MCF 10A (cell line): ENCODE data around the gene DGKH. TPM values are rescaled to one million over a fixed set of nuclear protein-coding genes. Genes with fewer than 3 reads are reported as not detected.

ENCODE experiments used
- BruUV-seq: library from RNA; stranded (reverse); fragments of 400-500 nt; replicated peaks from 2 replicates; lab custom pipeline; 2021; lab: Mats Ljungman, UMichigan
- CTCF ChIA-PET: fragments of 300-600 bp; sonication (Branson Sonifier 250); formaldehyde crosslinking; extraction: SDS; loops from one replicate; lab custom pipeline; 2021; ENCODE audit warnings: antibody characterized with exemption, inconsistent platforms; lab: Yijun Ruan, JAX
- POLR2A ChIA-PET: fragments of 300-600, 350-650 bp; sonication (Branson Sonifier 250); formaldehyde crosslinking; extraction: SDS; loops from one replicate; lab custom pipeline; 2020; ENCODE audit warnings: antibody characterized with exemption, inconsistent platforms; lab: Yijun Ruan, JAX
- DNase-seq: peaks from one replicate; pipeline ENCODE4 v3.0.0-alpha.2; 2018; ENCODE audit not compliant: unreplicated experiment
- H3K27ac Mint-ChIP-seq: one replicate; pipeline ENCODE4 v1.8.0; 2022; ENCODE audit warnings: mild to moderate bottlenecking, low read depth, mixed read lengths; ENCODE audit not compliant: unreplicated experiment
- H3K27me3 Mint-ChIP-seq: one replicate; pipeline ENCODE4 v1.8.0; 2022; ENCODE audit warnings: mixed read lengths; ENCODE audit not compliant: insufficient read depth, unreplicated experiment
- H3K36me3 Mint-ChIP-seq: one replicate; pipeline ENCODE4 v1.8.0; 2022; ENCODE audit warnings: mild to moderate bottlenecking, moderate library complexity, mixed read lengths; ENCODE audit not compliant: insufficient read depth, unreplicated experiment
- H3K4me1 Mint-ChIP-seq: one replicate; pipeline ENCODE4 v1.8.0; 2022; ENCODE audit warnings: mixed read lengths; ENCODE audit not compliant: insufficient read depth, unreplicated experiment
- H3K4me3 Mint-ChIP-seq: one replicate; pipeline ENCODE4 v1.8.0; 2022; ENCODE audit warnings: mild to moderate bottlenecking, moderate library complexity, mixed read lengths; ENCODE audit not compliant: unreplicated experiment
- H3K9me3 Mint-ChIP-seq: one replicate; pipeline ENCODE4 v1.8.0; 2022; ENCODE audit warnings: mixed read lengths; ENCODE audit not compliant: unreplicated experiment
- intact Hi-C: fragments of 100-400 bp; cut with micrococcal nuclease; formaldehyde crosslinking; loops from 2 replicates; pipeline ENCODE4 v1.14.1; 2022
- total RNA-seq: library from RNA; stranded (reverse); gene quantifications from 2 replicates; pipeline ENCODE4 v1.2.3, GENCODE V29; 2022
- TF ChIP-seq, protein P1 (sequence below): fragments of 200-600 bp; IDR thresholded peaks from one replicate; pipeline ENCODE4 v1.8.0; 2022; ENCODE audit warnings: antibody characterized with exemption, mild to moderate bottlenecking; ENCODE audit not compliant: unreplicated experiment

Gene DGKH
- total RNA-seq, 1 experiment from 2014 or later = 22.3 TPM

DNA sequence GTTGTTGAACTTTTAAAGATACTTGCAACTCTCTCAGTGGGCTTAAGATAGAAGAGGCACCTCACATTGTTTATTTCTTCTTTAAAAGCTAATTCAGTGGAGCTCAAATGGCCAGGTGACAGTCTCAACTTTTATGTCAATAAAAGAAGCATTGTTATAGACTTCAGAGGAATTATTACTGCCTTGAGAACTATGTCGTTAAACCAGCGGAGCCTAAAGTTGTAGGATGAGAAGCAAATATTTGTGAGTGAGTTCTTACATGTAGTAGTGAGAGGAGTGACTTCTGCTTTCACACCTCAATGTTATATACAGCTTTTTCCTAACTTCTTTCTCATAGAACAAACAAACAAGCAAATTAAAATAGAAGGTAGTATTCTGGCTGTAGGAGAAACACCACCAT, 31.2 kb upstream of the DGKH start:
- no peak overlapping the region for H3K4me3 Mint-ChIP-seq
- intact Hi-C loops = no loop called here
- no peak for DNase-seq
- no peaks in the 10 kb centered on the region for H3K9me3 Mint-ChIP-seq
- no peak overlapping the region for H3K27ac Mint-ChIP-seq
- POLR2A ChIA-PET = no interaction called here
- BruUV-seq = no TSS peak
- H3K4me1 Mint-ChIP-seq = no peaks in the 10 kb centered on the region
- H3K36me3 Mint-ChIP-seq = no peaks in the 10 kb centered on the region
- no peaks in the 10 kb centered on the region for H3K27me3 Mint-ChIP-seq
- CTCF ChIA-PET = interaction anchor here (0.6 kb wide), 1 partner anchor 337 kb away, joined by 3 read pairs; no protein-coding TSS in a partner anchor
- TF ChIP-seq, protein P1, sequence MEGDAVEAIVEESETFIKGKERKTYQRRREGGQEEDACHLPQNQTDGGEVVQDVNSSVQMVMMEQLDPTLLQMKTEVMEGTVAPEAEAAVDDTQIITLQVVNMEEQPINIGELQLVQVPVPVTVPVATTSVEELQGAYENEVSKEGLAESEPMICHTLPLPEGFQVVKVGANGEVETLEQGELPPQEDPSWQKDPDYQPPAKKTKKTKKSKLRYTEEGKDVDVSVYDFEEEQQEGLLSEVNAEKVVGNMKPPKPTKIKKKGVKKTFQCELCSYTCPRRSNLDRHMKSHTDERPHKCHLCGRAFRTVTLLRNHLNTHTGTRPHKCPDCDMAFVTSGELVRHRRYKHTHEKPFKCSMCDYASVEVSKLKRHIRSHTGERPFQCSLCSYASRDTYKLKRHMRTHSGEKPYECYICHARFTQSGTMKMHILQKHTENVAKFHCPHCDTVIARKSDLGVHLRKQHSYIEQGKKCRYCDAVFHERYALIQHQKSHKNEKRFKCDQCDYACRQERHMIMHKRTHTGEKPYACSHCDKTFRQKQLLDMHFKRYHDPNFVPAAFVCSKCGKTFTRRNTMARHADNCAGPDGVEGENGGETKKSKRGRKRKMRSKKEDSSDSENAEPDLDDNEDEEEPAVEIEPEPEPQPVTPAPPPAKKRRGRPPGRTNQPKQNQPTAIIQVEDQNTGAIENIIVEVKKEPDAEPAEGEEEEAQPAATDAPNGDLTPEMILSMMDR = no peak

DNA sequence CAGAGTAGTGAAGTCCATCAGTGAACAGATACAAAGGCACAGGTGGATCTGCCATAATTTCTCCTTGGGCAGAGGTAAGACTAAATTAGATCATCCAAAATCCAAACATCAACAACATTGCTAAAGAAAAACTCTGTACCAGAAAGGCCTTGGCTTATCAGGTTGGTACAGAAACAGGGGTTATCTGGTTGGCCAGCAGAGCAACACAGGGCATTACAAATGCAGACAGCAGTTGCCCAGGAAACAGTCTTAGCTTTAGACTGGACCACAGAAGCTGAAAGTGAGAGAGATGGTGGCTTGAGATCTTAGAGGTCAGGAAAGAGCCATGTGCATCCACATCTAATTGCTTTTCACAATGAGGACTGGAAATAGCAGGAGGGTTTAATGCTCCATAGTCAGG, 26.6 kb upstream of the DGKH start:
- intact Hi-C loops = no loop called here
- ChIA-PET POLR2A (no interaction called here), CTCF (interaction anchor here (1.0 kb wide), 1 partner anchor 20 kb away, joined by 3 read pairs; no protein-coding TSS in a partner anchor)
- H3K36me3 Mint-ChIP-seq = no peaks in the 10 kb centered on the region
- no peaks in the 10 kb centered on the region for H3K27me3 Mint-ChIP-seq
- TF ChIP-seq, protein P1 = no peak
- peaks cover 11% of the 10 kb centered on the region for H3K4me1 Mint-ChIP-seq
- H3K9me3 Mint-ChIP-seq = no peaks in the 10 kb centered on the region
- H3K27ac Mint-ChIP-seq = no peak overlapping the region
- no TSS peak for BruUV-seq
- no peak overlapping the region for H3K4me3 Mint-ChIP-seq
- DNase-seq = no peak

DNA sequence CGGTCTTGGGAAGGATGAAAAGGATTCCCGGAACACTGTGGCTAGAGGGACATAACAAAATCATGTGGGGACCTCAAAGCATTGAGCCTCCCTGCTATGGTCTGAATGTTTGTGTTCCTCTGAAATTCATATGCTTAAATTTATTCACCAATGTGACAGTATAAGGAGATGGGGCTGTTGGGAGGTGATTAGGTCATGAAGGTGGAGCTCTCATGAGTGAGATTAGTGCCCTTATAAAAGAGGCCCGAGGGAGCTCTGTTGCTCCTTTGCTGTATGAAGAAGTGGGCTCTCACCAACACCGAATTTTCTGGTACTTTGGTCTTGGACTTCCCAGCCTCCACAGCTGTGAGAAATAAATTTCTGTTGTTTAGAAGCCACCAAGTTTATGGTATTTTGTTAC, 26.1 kb upstream of the DGKH start:
- BruUV-seq = no TSS peak
- ChIA-PET POLR2A (interaction anchor here (1.4 kb wide), 1 partner anchor 19 kb away, joined by 3 read pairs; no protein-coding TSS in a partner anchor), CTCF (interaction anchor here (0.6 to 1.5 kb wide), 3 partner anchors 20 to 88 kb away, joined by 3 to 4 read pairs (median 3); no protein-coding TSS in a partner anchor)
- intact Hi-C loops = no loop called here
- no peak overlapping the region for H3K4me3 Mint-ChIP-seq
- no peak for DNase-seq
- no peaks in the 10 kb centered on the region for H3K27me3 Mint-ChIP-seq
- peaks cover 16% of the 10 kb centered on the region for H3K4me1 Mint-ChIP-seq
- no peak overlapping the region for H3K27ac Mint-ChIP-seq
- no peaks in the 10 kb centered on the region for H3K9me3 Mint-ChIP-seq
- no peaks in the 10 kb centered on the region for H3K36me3 Mint-ChIP-seq
- TF ChIP-seq, protein P1 = no peak

DNA sequence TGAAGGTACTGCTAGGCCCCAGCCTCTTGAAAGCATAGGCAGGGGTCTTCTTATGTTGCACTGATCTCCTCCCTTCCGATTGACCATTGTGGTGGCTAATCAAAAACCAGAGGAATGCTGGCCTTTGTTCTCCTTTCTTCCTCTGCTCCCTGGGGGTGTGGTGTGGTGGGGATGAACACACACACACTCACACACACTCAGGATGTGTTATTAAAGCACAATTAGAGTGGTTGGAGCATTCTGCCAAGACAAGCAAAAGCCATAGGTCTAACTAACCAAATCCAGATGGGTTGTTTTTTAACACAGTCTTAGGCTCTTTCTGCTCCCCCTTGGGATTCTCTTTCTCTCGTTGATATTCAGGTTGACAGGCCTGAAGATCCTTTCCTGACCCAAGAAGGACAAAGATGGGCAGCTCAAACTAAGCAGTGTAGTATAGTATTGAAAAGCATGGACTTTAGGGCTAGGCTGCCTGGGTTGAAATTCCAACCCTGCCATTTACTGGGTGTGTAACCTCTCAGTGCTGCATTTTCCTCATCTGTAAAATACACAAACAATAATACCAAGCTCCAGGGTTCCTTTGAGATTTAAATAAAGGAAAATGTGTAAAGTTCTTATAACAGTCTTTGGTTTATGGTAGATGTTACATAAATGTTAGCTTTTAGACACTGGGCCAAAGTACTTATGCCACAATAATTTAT, 25.5 kb upstream of the DGKH start:
- no peak for DNase-seq
- H3K9me3 Mint-ChIP-seq = no peaks in the 10 kb centered on the region
- peaks cover 18% of the 10 kb centered on the region for H3K4me1 Mint-ChIP-seq
- no TSS peak for BruUV-seq
- intact Hi-C loops = no loop called here
- no peak overlapping the region for H3K4me3 Mint-ChIP-seq
- TF ChIP-seq, protein P1 = no peak
- CTCF ChIA-PET = interaction anchor here (0.6 to 1.5 kb wide), 5 partner anchors 19 to 87 kb away, joined by 3 to 4 read pairs (median 3); no protein-coding TSS in a partner anchor
- H3K27ac Mint-ChIP-seq = no peak overlapping the region
- H3K36me3 Mint-ChIP-seq = no peaks in the 10 kb centered on the region
- POLR2A ChIA-PET = interaction anchor here (1.4 to 6.4 kb wide), 2 partner anchors 19 to 60 kb away, joined by 3 to 86 read pairs; partner anchors contain the start of gene VWA8
- no peaks in the 10 kb centered on the region for H3K27me3 Mint-ChIP-seq
